HG03280 (cell line): Measurements from ENCODE around the gene GPHN.
"Not testable (repeated sequence)": the region's sequence is repeated elsewhere in the genome, so short reads cannot be mapped to it uniquely, and the experiment has no call there.

Experiments used
- ATAC-seq: cut with Tn5 transposase; IDR thresholded peaks from one replicate; pipeline ENCODE4 v1.9.1; 2021; ENCODE audit warnings: mild to moderate bottlenecking, moderate library complexity; ENCODE audit not compliant: unreplicated experiment

The GPHN gene

DNA sequence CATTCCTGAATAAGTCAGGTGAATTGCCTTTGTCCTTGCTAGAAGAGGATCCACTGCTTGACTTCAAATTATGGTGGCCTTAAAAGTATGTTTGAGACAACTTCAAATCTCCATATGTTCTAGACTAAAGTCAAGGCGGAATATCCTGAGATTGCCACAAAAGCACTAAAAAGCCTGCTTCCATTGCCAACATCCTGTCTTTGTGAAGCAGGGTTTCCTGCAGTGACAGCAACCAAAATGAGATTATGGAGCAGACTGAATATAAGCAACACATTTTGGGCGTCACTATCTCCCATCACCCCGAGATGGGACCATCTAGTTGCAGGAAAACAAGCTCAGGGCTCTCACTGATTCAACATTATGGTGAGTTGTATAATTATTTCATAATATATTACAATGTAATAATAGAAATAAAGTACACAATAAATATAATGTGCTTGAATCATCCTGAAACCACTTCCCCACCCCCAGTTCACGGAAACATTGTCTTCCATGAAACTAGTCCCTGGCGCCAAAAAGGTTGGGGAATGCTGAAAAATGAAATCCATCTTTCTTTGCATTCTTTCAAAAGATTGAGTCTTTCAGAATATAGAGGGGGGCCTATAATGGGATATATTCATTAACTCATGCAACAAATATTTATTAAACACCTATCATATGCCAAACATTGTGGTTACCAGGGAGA lies 143.7 kb downstream of the GPHN start:
- no peak for ATAC-seq

DNA sequence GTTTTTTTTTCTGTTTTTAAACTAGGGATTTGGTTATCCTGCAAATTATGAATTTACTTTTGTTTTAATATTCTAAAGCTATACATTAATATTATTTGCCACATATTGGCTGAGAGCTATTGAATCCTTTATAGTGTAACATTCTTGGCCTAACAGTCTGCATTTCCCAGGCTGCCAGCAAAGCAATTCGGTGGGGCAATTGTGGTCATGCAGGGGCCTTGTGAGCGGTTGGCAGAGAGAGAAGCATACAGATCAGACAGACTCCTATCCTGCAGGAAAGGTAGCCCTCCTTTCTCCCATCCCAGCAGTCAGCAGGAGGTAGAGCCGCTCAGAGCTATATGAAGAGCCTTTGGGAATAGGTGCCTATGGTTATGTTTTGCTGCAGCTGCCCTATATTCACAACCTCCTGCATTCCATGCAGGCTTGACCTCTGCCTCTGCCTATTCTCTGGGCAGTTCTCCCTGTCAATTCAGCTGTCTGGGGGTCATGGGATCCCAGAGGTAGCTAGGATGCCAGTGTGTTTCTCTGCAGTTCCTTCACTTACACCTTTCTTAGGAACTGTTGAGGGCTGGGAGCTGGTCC lies 144.7 kb downstream of the GPHN start:
- ATAC-seq: no peak

DNA sequence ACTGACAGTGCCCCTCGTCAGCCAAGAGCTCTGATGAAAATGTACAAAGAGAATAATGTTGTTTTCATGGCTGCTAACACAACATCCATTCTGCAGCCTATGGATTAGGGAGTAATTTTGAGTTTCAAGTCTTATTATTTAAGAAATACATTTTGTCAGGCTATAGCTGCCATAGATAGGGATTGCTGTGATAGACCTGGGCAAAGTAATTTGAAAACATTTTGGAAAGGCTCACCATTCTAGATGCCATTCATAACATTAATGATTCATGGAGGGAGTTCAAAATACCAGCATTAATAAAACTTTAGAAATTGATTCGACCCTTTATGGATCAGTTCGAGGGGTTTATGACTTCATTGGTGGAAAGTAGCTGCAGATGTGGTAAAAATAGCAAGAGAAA lies 149.8 kb downstream of the GPHN start:
- ATAC-seq: no peak

DNA sequence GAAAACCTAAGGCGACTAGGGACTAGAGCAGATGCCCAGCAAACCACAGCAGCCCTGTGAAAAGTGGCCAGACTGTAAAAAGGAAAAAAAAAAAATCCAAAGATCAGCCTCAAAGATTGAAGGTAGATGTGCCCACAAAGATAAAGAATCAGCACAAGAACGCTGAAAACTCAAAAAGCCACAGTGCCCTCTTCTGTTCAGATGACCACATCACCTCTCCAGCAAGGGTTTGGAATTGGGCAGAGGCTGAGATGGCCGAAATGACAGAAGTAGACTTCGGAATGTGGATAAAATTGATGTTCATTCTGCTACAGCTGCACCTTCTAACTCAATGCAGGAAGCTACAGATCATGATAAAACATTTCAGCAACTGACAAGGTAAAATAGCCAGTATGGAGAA lies 154.4 kb downstream of the GPHN start:
- no peak for ATAC-seq

DNA sequence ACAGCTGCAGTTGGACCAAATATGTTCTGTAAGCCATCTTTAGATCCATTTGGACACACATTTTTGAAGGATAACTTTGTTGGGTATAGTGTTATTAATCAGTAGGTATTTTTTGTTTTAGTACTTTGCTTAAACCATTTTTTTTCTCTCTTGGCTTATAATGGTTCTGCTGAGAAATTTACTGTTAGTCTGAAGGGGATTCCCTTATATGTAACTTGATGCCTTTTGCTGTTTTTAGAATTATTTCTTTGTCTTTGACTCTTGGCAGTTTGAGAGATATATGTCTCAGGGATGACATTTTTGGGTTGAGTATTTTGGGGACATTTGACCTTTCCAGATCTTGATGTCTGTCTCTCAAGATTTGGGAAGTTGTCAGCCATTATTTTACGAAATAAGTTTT lies 169.8 kb downstream of the GPHN start:
- ATAC-seq: no peak

DNA sequence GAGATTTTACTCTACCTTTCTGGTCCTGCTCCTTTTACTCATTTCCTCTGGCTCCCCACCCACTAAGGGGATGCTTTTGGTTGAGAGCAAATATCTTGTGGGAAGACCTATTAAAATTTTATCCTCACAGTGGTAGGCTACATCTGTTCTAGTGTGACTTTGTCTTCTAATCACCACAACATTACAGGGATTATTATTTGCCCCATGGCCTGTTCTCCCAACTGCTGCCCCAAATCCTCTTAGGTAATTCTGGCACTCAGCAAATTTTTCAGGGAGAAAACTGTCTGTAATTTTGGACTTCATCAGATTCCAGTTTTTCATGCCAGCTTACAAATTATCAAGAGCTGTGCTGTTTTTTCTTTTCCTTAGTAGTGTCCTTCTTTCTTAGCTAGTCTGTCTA lies 172.3 kb downstream of the GPHN start:
- ATAC-seq: no peak

DNA sequence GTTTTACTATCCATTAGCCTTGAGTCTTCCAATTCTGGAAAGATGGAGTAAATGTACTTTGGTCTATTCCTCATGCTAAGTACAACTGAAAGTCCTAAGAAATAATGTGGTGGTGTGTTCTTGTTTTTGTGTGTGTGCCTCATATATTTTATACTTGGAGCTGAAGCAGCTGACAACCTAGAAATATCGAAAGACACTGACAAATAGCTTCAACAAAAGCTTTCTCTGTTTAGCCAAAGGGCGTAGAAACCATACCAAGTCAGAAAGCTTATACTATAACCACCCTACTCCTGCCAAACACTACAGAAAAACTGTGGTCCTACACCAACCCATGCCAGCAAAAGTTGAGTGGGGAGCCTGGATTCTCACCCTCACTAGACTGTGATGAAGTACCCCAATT lies 188.4 kb downstream of the GPHN start:
- ATAC-seq: no peak

DNA sequence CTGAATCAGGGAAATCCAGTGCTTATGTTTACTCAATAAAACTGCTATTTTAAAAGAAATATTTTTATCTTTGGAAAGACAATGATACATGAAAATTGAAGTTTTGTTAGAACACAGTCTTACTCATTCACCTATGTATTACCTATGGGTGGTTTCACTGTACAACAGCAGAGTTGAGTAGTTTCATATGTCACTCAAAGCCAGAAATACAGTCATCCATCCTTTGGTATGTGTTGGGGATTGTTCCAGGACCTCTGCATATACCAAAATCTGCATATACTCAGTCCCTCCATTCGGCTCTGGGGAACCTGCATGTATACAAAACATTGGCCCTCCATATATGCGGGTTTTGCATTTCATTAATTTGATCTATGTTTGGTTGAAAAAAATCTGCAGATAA lies 190.6 kb downstream of the GPHN start:
- no peak for ATAC-seq

DNA sequence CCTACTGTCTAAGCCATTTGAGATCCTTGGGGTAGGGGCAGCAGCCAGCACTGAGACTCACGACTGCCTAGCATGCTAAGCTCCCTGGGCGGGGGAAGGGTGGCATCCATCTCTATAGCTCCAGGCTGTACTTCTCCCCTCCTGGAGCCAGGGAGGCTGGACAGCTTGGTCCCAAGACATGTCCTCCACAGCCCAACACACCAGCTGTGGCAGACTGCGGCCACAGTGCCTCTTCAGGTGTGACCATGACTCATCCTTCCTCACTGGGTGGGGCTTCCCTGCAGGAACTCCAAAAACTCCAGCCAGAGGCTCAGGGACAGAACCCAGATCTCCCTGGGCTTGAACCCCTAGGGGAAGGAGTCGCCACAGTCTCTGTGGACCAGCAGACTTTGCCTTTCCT lies 193.9 kb downstream of the GPHN start:
- ATAC-seq: no peak

DNA sequence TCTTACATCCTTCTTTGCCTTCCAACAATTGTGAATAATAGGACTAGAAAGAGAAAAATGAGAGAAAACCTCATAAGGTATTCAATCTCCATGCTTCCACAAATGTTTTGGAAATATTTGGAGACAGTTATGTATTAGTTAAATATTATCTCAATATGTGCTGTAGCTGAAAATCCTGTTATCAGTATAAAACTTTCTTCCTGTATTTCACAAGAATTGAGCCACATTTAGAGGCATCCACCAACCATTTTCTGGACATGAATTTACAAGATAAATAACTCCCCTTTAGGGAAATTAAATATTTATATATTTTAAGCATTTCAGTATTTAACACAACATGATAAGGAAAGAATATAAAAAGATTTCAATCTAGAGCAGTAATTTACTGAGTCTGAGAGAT lies 200.3 kb downstream of the GPHN start:
- ATAC-seq: no peak

DNA sequence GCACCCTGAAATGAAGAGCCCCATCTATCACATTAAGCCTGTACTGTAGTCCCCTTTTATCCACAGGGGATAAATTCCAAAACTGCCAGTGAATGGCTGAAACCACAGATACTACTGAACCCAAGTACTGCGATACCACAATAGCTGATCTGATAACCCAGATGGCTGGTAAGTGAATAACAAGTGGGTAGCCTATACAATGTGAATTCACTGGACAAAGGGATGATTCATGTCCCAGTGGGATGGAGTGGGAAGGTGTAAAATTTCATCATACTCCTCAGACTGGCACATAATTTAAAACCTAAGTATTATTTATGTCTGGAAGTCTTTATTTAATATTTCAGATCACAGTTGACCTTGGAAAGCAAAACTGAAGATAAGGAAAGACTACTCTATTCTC lies 201.3 kb downstream of the GPHN start:
- ATAC-seq: no peak

DNA sequence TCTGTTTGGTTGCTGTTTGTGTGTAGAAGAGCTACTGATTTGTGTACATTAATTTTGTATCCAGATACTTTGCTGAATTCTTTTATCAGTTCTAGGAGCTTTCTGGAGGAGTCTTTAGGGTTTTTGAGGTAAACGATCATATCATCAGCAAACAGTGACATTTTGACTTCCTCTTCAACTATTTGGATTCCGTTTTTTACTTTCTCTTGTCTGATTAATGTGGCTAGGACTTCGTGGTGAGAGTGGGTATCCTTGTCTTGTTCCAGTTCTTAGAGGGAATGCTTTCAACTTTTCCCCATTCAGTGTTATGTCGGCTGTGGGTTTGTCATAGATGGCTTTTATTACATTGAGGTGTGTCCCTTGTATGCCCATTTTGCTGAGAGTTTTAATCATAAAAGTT lies 206.3 kb downstream of the GPHN start:
- ATAC-seq: not testable (repeated sequence)

DNA sequence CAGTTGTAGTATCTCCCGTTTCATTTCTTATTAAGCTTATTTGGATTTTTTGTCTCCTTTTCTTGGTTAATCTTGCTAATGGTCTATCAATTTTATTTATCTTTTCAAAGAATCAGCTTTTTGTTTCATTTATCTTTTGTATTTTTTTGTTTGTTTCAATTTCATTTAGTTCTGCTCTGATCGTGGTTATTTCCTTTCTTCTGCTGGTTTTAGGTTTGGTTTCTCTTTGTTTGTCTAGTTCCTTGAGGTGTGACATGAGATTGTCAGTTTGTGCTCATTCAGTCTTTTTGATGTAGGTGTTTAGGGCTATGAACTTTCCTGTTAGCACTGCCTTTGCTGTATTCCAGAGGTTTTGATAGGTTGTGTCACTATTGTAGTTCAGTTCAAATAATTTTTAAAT lies 207.4 kb downstream of the GPHN start:
- not testable (repeated sequence) for ATAC-seq

DNA sequence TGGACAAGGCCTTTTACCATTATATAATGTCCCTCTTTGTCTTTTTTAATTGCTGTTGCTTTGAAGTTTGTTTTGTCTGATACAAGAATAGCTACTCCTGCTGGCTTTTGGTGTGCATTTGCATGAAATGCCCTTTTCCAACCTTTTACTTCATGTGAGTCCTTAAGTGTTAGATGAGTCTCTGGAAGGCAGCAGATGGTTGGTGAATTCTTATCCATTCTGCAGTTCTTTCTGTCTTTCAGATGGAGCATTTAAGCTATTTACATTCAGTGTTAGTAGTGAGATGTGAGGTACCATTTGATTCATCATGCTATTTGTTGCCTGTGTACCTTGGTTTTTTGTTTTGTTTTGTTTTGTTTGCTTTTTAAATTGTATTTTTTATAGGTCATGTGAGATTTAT lies 208.3 kb downstream of the GPHN start:
- no peak for ATAC-seq

DNA sequence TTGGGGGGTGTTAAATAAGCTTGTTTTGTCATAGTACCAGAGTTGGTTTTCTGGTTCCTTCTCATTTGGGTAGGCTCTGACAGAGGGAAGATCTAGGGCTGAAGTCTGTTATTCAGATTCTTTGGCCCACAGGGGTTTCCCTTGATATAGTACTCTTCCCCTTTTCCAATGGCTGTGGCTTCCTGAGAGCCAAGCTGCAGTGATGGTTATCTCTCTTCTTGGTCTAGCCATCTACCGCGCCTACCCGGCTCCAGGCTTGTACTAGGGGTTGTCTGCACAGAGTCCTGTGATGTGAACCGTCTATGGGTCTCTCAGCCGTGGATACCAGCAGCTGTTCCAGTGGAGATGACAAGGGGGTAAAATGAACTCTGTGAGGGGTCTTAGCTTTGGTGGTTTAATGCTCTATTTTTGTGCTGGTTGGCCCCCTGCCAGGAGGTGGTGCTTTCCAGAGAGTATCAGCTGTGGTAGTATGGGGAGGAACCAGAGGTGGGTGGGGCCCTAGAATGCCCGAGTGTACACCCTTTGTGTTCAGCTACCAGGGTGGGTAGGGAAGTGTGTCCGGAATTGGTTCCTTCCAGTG lies 209.7 kb downstream of the GPHN start:
- no peak for ATAC-seq

DNA sequence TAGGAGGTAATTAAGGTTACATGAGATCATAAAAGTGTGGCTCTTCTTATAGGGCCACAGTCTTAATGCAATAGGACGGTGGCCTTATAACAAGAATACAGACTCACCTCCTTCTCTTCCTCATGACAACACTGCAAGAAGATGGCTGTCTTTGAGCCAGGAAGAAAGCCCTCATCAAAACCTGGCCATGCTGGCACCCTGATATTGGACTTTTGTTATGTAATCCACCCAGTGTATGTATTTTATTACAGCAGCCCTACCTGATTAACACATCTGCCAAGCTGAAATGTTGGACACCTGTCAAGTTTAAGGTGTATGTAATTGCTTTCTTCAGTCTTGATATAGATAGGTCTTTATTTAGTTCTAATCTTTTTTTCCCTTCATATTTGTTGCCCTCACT lies 217.0 kb downstream of the GPHN start:
- ATAC-seq: no peak

DNA sequence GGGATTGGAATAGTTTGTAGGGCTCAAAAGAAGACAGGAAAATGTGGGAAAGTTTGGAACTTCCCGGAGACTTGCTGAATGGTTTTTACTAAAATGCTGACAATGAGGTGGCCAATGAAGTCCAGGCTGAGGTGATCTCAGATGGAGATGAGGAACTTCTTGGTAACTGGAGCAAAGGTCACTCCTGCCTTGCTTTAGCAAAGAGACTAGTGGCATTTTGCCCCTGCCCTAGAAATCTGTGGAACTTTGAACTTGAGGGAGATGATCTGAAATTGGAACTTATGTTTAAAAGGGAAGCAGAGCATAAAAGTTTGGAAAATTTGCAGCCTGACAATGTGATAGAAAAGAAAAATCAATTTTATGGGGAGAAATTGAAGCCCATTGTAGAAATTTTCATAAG lies 223.4 kb downstream of the GPHN start:
- ATAC-seq: not testable (repeated sequence)

DNA sequence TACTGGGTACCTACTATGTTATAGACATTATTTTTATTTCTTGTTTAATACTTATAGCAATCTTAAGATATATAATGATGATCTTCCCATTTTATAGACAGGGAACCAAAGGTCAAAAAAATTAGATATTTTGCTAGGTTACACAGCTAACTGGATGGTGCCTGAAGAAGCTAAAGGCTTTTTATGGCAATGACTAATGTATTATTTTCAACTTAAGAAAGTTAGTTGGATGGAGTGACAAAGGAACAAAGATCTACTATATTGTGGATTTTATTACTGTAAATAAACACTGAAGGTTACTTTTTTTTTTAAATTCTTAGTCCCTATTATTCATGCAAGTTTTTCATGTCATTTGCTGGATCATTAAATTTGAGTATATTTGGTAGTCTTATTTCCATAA lies 227.9 kb downstream of the GPHN start:
- no peak for ATAC-seq

DNA sequence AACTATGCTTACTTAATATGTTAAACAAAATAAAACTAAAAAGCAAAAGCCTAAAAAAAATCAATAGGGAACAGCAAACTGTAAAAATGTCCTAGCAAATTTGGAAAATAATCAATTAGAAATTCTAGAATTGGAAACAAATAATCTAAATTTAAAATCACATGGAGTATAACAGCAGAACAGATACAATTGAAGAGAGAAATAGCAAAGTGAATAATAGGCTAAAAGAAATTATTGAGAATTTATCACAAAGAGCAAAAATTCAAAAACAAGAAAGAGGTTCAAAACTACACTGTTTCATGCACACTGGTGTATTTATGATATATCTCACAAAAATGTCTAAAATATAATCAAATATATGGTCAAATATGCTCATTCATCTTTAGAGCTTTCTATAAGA lies 231.9 kb downstream of the GPHN start:
- ATAC-seq: no peak

DNA sequence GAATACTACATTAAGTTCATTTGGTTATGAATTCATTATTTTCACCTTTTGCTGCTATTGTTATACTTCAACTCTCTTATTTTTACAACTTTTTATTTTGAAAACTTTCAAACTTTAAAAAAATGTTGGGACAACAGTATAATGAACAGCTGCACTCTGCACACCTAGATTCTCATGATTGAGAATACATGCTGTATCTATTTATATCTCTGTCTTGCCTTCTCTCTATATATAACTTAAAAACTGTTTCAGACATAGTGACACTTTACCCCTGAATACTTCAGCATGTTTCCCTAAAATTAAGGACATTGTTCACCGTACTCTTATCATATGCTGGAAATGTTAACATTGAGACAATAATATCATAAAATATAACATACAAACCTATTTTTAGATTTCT lies 237.1 kb downstream of the GPHN start:
- ATAC-seq: no peak

DNA sequence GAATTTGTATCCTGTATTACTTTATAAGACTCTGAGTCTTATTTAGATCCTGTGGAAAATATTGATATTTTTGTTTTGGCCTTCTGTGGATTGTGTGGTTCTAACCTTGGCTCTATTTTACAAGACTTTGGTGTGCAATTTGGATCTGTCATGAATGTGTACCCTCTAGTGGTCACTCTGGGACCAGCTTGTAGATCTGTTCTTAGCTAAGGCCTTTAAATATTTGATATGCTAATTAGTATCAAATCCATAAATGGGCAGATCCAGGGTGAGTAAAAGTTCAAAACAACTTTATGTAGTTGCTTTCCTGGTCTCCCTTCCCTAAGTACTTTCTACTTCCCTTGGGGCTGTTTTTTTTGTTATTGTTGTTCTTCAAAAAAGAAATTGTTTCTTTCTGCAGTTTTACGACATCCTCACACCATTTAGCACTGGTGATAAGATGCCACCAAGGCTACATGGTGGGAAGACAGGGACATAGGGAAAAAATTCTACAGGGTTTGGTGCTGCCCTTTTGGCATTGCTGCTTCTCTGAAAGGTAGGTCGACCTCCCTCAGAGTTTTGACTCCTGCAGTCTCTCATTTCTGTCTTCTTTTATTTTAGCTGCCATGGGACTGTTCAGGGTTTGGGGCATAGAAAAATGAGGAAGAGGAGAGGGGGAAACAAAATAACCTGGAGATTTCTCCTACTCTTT lies 238.5 kb downstream of the GPHN start:
- no peak for ATAC-seq

DNA sequence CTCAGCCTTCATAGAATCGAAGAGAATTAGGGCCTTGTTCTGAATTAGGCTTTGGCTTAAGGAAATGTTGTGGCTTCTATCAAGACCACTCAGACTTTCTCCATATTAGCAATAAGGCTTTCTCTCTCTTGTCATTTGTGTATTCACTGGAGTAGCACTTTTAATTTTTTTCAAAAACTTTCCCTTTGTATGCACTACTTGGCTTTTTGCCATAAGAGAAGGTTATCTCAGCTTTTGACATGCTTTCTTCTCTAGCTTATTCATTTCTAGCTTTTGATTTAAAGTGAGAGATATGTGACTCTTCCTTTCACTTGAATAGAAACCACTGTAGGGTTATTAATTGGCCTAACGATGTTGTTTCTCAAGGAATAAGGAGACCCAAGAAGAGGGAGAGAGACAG lies 244.2 kb downstream of the GPHN start:
- ATAC-seq: no peak
